ENCODE results near the gene CUBN. TPM values are rescaled to one million over a fixed set of nuclear protein-coding genes. Genes with fewer than 3 reads are reported as not detected.

The CUBN gene
- total RNA-seq, 4 donors from 2014 or later, result 9.2 to 38.9 (median 25.4) TPM

- WGBS, 2 donors, result 20 to 27% methylated on average over 1 of the region's 1 CpG
- Histone ChIP-seq H3K4me3 (no peak overlapping the region), H3K36me3 (no peaks in the 10 kb centered on the region), H3K27me3 (no peaks in the 10 kb centered on the region), H3K27ac (peak overlapping the region in 2 of 4 donors; percentile 59 to 62), H3K4me1 (peaks cover 0 to 31% (median 10%) of the 10 kb centered on the region in 4 donors), H3K9me3 (no peaks in the 10 kb centered on the region)
- TF ChIP-seq POLR2A (IDR thresholded peaks at IDR 0.05), result no peak
- no peak for TF ChIP-seq CTCF (IDR thresholded peaks at IDR 0.05)
- no peak for TF ChIP-seq EP300 (IDR thresholded peaks at IDR 0.05)
- no peak for DNase-seq (ENCODE audit: low spot score in 2 of 2)
Measured at GRCh38 chr10:16894821-16895220, 234.8 kb downstream of the CUBN start.

- no peak for TF ChIP-seq EP300 (IDR thresholded peaks at IDR 0.05)
- TF ChIP-seq POLR2A (IDR thresholded peaks at IDR 0.05), result no peak
- TF ChIP-seq CTCF (IDR thresholded peaks at IDR 0.05), result no peak
- WGBS, 2 donors, result 55% methylated on average over 5 of the region's 5 CpGs
- Histone ChIP-seq H3K27ac (peak overlapping the region in 2 of 4 donors; percentile 59 to 62), H3K36me3 (no peaks in the 10 kb centered on the region), H3K4me1 (peaks cover 0 to 31% (median 10%) of the 10 kb centered on the region in 4 donors), H3K27me3 (no peaks in the 10 kb centered on the region), H3K4me3 (no peak overlapping the region), H3K9me3 (no peaks in the 10 kb centered on the region)
- no peak for DNase-seq (ENCODE audit: low spot score in 2 of 2)
Measured at GRCh38 chr10:16893664-16894063, 235.9 kb downstream of the CUBN start.

GRCh38 chr10:16891375-16892313 is 238.0 kb downstream of the CUBN start:
- Histone ChIP-seq H3K4me1 (peaks cover 0 to 31% (median 10%) of the 10 kb centered on the region in 4 donors), H3K27me3 (no peaks in the 10 kb centered on the region), H3K36me3 (no peaks in the 10 kb centered on the region), H3K4me3 (no peak overlapping the region), H3K27ac (peak overlapping the region in 3 of 4 donors; percentile 7 to 79 (median 47)), H3K9me3 (no peaks in the 10 kb centered on the region)
- TF ChIP-seq EP300 (IDR thresholded peaks at IDR 0.05), result peak in 1 of 2 donors; percentile 18
- TF ChIP-seq CTCF (IDR thresholded peaks at IDR 0.05), result peak; percentile 40 to 85 (median 57)
- peak in 1 of 2 donors; percentile 35 for TF ChIP-seq POLR2A (IDR thresholded peaks at IDR 0.05)
- peak; percentile 56 to 64 for DNase-seq (ENCODE audit: low spot score in 2 of 2)
- WGBS, 2 donors, result 25 to 32% methylated on average over 12 of the region's 12 CpGs

- TF ChIP-seq CTCF (IDR thresholded peaks at IDR 0.05), result no peak
- TF ChIP-seq POLR2A (IDR thresholded peaks at IDR 0.05), result no peak
- TF ChIP-seq EP300 (IDR thresholded peaks at IDR 0.05), result no peak
- no peaks in the 10 kb centered on the region for H3K9me3 ChIP-seq
- DNase-seq (ENCODE audit: low spot score in 2 of 2), result no peak
- no peaks in the 10 kb centered on the region for H3K36me3 ChIP-seq
- H3K27ac ChIP-seq, result peak overlapping the region in 2 of 4 donors; percentile 47 to 79
- peaks cover 0 to 31% (median 10%) of the 10 kb centered on the region in 4 donors for H3K4me1 ChIP-seq
- H3K27me3 ChIP-seq, result no peaks in the 10 kb centered on the region
- no peak overlapping the region for H3K4me3 ChIP-seq
- 78 to 88% methylated on average over 6 of the region's 6 CpGs for WGBS, 2 donors
Measured at GRCh38 chr10:16890691-16891090, 238.9 kb downstream of the CUBN start.

GRCh38 chr10:16887565-16887964 is 242.0 kb downstream of the CUBN start:
- TF ChIP-seq POLR2A (IDR thresholded peaks at IDR 0.05), result no peak
- no peak for TF ChIP-seq EP300 (IDR thresholded peaks at IDR 0.05)
- TF ChIP-seq CTCF (IDR thresholded peaks at IDR 0.05), result no peak
- H3K27me3 ChIP-seq, result no peaks in the 10 kb centered on the region

More at GRCh38 chr10:16887565-16887964, 242.0 kb downstream of the CUBN start:
- no peak overlapping the region for H3K27ac ChIP-seq
- no peak overlapping the region for H3K4me3 ChIP-seq
- 27 to 30% methylated on average over 3 of the region's 3 CpGs for WGBS, 2 donors
- peaks cover 0 to 16% (median 7%) of the 10 kb centered on the region in 4 donors for H3K4me1 ChIP-seq
- no peaks in the 10 kb centered on the region for H3K36me3 ChIP-seq
- no peak for DNase-seq (ENCODE audit: low spot score in 2 of 2)
- no peaks in the 10 kb centered on the region for H3K9me3 ChIP-seq

Measured in tibial nerve (tissue), 4 donors.